ENCODE measurements around the gene HPX.

DNA sequence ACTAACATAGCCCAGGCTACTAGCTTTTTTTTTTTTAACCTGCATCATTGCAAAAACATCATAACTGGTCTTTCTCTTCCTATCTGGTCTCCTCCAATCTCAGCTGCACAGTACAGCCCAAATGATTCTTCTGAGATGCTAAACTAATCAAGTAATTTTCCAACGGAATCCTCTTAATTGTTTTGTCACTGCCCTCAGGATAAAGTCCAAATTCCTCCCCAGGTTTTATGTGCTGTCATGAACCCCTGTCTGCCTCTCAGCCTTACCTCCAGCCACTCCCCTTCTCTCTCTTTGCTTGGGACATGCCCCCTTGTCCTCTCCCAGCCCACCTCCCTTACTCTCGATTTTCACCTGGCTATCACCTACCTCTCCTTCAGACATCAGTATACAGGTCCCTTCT is 34.4 kb downstream of the HPX start:
- TF ChIP-seq, protein P1, sequence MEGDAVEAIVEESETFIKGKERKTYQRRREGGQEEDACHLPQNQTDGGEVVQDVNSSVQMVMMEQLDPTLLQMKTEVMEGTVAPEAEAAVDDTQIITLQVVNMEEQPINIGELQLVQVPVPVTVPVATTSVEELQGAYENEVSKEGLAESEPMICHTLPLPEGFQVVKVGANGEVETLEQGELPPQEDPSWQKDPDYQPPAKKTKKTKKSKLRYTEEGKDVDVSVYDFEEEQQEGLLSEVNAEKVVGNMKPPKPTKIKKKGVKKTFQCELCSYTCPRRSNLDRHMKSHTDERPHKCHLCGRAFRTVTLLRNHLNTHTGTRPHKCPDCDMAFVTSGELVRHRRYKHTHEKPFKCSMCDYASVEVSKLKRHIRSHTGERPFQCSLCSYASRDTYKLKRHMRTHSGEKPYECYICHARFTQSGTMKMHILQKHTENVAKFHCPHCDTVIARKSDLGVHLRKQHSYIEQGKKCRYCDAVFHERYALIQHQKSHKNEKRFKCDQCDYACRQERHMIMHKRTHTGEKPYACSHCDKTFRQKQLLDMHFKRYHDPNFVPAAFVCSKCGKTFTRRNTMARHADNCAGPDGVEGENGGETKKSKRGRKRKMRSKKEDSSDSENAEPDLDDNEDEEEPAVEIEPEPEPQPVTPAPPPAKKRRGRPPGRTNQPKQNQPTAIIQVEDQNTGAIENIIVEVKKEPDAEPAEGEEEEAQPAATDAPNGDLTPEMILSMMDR (IDR thresholded peaks at IDR 0.05): no peak
- no peak for TF ChIP-seq POLR2A (IDR thresholded peaks at IDR 0.05)
